ENCODE results near the gene POLE2.
"Not testable (repeated sequence)": the region's sequence is repeated elsewhere in the genome, so short reads cannot be mapped to it uniquely, and the experiment has no call there.

Gene POLE2

DNA sequence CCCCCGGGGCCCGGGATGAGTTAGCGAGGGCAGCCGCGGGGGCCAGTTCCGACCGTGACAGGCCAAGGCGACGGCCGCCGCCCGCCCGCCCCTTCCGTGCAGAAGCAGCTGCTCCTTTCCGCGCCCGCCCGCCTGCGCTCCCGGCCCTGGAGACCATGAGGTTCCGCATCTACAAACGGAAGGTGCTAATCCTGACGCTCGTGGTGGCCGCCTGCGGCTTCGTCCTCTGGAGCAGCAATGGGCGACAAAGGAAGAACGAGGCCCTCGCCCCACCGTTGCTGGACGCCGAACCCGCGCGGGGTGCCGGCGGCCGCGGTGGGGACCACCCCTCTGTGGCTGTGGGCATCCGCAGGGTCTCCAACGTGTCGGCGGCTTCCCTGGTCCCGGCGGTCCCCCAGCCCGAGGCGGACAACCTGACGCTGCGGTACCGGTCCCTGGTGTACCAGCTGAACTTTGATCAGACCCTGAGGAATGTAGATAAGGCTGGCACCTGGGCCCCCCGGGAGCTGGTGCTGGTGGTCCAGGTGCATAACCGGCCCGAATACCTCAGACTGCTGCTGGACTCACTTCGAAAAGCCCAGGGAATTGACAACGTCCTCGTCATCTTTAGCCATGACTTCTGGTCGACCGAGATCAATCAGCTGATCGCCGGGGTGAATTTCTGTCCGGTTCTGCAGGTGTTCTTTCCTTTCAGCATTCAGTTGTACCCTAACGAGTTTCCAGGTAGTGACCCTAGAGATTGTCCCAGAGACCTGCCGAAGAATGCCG is 66.7 kb downstream of the POLE2 start:
- H3K27ac ChIP-seq, result peak overlapping the region; percentile 99
- H4K20me1 ChIP-seq (ENCODE audit: insufficient read depth), result no peaks in the 10 kb centered on the region
- H2AFZ ChIP-seq (ENCODE audit: low read depth), result peak overlapping the region; percentile 22; the same call in 1 of the 2 replicates
- H3K27me3 ChIP-seq (ENCODE audit: insufficient read depth, low read depth), result no peaks in the 10 kb centered on the region
- peak overlapping the region; percentile 97 for H3K9ac ChIP-seq
- peaks cover 88% of the 10 kb centered on the region for H3K79me2 ChIP-seq (ENCODE audit: insufficient read depth, low read depth)
- H3K36me3 ChIP-seq (ENCODE audit: insufficient read depth), result peaks cover 7% of the 10 kb centered on the region; the same call in 1 of the 2 replicates
- H3K4me2 ChIP-seq, result peak overlapping the region; percentile 96
- H3K4me3 ChIP-seq (IDR thresholded peaks at IDR 0.05; ENCODE audit: insufficient read depth, low read depth, low read length), result no peak overlapping the region
- TF ChIP-seq, protein P1, sequence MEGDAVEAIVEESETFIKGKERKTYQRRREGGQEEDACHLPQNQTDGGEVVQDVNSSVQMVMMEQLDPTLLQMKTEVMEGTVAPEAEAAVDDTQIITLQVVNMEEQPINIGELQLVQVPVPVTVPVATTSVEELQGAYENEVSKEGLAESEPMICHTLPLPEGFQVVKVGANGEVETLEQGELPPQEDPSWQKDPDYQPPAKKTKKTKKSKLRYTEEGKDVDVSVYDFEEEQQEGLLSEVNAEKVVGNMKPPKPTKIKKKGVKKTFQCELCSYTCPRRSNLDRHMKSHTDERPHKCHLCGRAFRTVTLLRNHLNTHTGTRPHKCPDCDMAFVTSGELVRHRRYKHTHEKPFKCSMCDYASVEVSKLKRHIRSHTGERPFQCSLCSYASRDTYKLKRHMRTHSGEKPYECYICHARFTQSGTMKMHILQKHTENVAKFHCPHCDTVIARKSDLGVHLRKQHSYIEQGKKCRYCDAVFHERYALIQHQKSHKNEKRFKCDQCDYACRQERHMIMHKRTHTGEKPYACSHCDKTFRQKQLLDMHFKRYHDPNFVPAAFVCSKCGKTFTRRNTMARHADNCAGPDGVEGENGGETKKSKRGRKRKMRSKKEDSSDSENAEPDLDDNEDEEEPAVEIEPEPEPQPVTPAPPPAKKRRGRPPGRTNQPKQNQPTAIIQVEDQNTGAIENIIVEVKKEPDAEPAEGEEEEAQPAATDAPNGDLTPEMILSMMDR (conservative IDR thresholded peaks at IDR 0.05; ENCODE audit: low read depth, low read length), result no peak
- peaks cover 36% of the 10 kb centered on the region for H3K4me1 ChIP-seq (ENCODE audit: low read depth, poor library complexity, severe bottlenecking)

DNA sequence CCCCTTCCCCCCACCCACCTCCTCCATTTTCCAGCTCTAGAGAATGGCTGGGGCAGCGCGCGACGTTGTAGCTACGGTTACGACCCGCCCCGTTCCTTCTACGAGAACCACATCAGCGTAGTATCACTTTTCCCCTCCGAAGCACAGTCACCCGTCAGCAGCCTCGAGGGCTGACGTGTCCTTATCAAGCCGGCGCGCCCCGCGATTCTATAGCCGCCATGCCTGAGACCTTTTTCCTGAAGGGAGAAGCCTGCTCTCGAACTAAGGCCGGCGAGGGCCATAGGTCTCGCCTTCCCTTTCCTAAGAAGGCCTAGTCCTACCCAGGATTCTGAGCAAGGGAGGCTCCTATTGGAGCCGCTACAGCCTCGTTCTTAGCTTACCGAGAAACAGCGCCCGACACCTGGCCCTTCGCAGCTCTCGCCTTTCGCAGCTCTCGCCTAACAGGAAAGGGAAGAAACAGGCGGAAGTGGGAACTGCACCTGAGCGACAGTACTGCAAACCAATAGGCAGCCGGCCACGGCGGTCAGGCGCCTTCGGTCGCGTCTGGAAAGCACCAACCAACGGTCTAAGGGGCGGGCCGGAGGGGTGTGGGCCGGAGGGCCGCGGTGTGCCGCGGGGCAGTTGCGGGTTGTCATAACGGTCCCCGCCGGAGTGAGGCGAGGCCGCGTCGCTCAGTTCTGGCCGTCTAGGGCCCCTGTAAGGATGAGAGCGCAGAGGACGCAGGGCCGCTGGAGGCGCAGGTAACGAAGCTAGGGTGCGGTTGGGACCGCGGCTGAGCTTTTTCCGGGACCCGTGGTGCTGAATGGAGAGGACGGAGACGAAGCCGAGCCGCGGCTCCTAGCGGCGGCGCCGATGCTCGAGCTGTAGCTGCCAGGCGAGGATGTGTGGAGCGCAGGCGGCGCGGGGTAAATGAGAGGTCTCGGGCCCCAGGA is 67.6 kb downstream of the POLE2 start, which contains the start of the genes MGAT2 and RPL36AL:
TSS of gene MGAT2 (plus strand) at position 618 of the 932 bp plus-strand sequence. CDS start 470 bp downstream, outside the sequence.
TSS of gene RPL36AL (minus strand) at position 445 of the 932 bp plus-strand sequence. CDS start 1,522 bp downstream, outside the sequence.
- H3K9ac ChIP-seq, result peak within 1 kb of the TSS; percentile 97
- peak within 1 kb of the TSS; percentile 96 for H3K4me2 ChIP-seq
- peak within 1 kb of the TSS; percentile 99 for H3K27ac ChIP-seq
- H3K4me3 ChIP-seq (IDR thresholded peaks at IDR 0.05; ENCODE audit: insufficient read depth, low read depth, low read length), result no peak within 1 kb of the TSS
- peaks cover 84% of the 10 kb centered on the region for H3K79me2 ChIP-seq (ENCODE audit: insufficient read depth, low read depth)
- peaks cover 32% of the 10 kb centered on the region for H3K4me1 ChIP-seq (ENCODE audit: low read depth, poor library complexity, severe bottlenecking)
- no peaks in the 10 kb centered on the region for H3K27me3 ChIP-seq (ENCODE audit: insufficient read depth, low read depth)
- H2AFZ ChIP-seq (ENCODE audit: low read depth), result peak within 1 kb of the TSS; percentile 38; the same call in 1 of the 2 replicates
- peaks cover 7% of the 10 kb centered on the region; the same call in 1 of the 2 replicates for H3K36me3 ChIP-seq (ENCODE audit: insufficient read depth)
- H4K20me1 ChIP-seq (ENCODE audit: insufficient read depth), result no peaks in the 10 kb centered on the region
- TF ChIP-seq, protein P1 (conservative IDR thresholded peaks at IDR 0.05; ENCODE audit: low read depth, low read length), result no peak

DNA sequence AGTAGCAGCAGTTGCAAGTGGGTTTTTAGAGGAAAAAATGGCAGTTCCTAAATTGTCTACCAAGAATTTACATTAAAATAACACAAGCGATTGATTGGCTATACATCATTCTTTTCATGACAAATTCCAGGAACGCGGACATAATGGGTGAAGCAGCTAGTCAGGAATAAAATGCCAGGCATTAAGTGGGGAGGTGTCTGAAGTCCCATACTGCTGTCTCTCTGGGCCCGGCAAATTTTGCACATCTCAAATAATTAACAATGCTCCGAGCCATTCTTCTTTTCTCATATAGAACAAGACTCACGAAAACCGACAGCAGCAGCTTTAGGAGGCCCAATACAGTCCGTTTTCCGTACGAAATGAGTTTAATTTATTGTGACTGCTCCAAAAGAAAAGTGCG is 68.3 kb downstream of the POLE2 start:
- TF ChIP-seq, protein P1 (conservative IDR thresholded peaks at IDR 0.05; ENCODE audit: low read depth, low read length), result no peak
- Histone ChIP-seq H2AFZ (ENCODE audit: low read depth) (no peak overlapping the region), H3K9ac (peak overlapping the region; percentile 97), H3K27ac (peak overlapping the region; percentile 99), H3K4me3 (IDR thresholded peaks at IDR 0.05; ENCODE audit: insufficient read depth, low read depth, low read length) (no peak overlapping the region), H4K20me1 (ENCODE audit: insufficient read depth) (no peaks in the 10 kb centered on the region), H3K79me2 (ENCODE audit: insufficient read depth, low read depth) (peaks cover 77% of the 10 kb centered on the region), H3K4me2 (peak overlapping the region; percentile 48; the same call in 1 of the 2 replicates), H3K36me3 (ENCODE audit: insufficient read depth) (peaks cover 7% of the 10 kb centered on the region; the same call in 1 of the 2 replicates), H3K4me1 (ENCODE audit: low read depth, poor library complexity, severe bottlenecking) (peaks cover 24% of the 10 kb centered on the region), H3K27me3 (ENCODE audit: insufficient read depth, low read depth) (no peaks in the 10 kb centered on the region)

DNA sequence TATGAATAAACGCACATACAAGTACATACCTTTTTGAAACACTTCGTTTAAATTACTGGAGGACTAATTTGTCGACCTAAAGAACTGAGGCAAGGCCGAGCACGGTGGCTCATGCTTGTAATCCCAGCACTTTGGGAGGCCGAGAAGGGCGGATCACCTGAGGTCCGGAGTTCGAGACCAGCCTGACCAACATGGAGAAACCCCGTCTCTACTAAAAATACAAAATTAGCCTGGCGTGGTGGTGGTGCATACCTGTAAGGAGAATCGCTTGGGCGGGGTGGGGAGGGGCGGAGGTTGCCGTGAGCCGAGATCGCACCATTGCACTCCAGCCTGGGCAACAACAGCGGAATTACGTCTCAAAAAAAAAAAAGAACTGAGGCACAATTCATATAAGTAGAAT is 68.7 kb downstream of the POLE2 start:
- not testable (repeated sequence) for H2AFZ ChIP-seq (ENCODE audit: low read depth); H3K4me3 ChIP-seq (IDR thresholded peaks at IDR 0.05; ENCODE audit: insufficient read depth, low read depth, low read length); H3K27me3 ChIP-seq (ENCODE audit: insufficient read depth, low read depth); H3K36me3 ChIP-seq (ENCODE audit: insufficient read depth); H4K20me1 ChIP-seq (ENCODE audit: insufficient read depth)
- Histone ChIP-seq H3K9ac (peak overlapping the region; percentile 97), H3K27ac (peak overlapping the region; percentile 99; the same call in 1 of the 2 replicates), H3K4me1 (ENCODE audit: low read depth, poor library complexity, severe bottlenecking) (peaks cover 20% of the 10 kb centered on the region), H3K4me2 (peak overlapping the region; percentile 48; the same call in 1 of the 2 replicates), H3K79me2 (ENCODE audit: insufficient read depth, low read depth) (peaks cover 73% of the 10 kb centered on the region)
